ENCODE measurements around the gene MAT2A. TPM values are rescaled to one million over a fixed set of nuclear protein-coding genes. Genes with fewer than 3 reads are reported as not detected.

Gene MAT2A
- total and polyA plus RNA-seq, 2 of the 8 experiments (the other 6 are each of a cell fraction or from before 2014, with no cell fraction given): 255 to 307 TPM

GRCh38 chr2:85525567-85525966, 13.4 kb upstream of the MAT2A start:
- H2AFZ ChIP-seq (ENCODE audit: low read length): peak overlapping the region; percentile 86; the same call in 1 of the 2 replicates
- no peak overlapping the region for H3K4me3 ChIP-seq (ENCODE audit: extremely low read depth in 1 of 4, insufficient read depth in 2 of 4, low read depth in 3 of 4, low read length in 4 of 4)
- no peak overlapping the region for H2BK20ac ChIP-seq (ENCODE audit: low read length)
- FAIRE-seq: no peak
- H2BK15ac ChIP-seq (ENCODE audit: low read length): no peak overlapping the region
- no peak overlapping the region for H4K8ac ChIP-seq (ENCODE audit: extremely low read depth, insufficient read depth, low read length)
- no peak overlapping the region for H4K5ac ChIP-seq (ENCODE audit: insufficient read length, low read depth, low read length)
- no peaks in the 10 kb centered on the region for H3K23me2 ChIP-seq (ENCODE audit: low read depth, low read length)
- H3K4ac ChIP-seq (replicated peaks; ENCODE audit: insufficient read length, low read depth, low read length): no peak overlapping the region
- no peaks in the 10 kb centered on the region for H3K27me3 ChIP-seq (replicated peaks in 1 of 4; ENCODE audit: control insufficient read depth in 3 of 4, extremely low read depth in 1 of 4, insufficient read depth in 3 of 4, low read length in 3 of 4)
- H3K18ac ChIP-seq (ENCODE audit: extremely low read depth, low read length): no peak overlapping the region
- no peak for TF ChIP-seq JUN (IDR thresholded peaks at IDR 0.05; ENCODE audit: low read depth, low read length)
- no peak for TF ChIP-seq ATF2 (IDR thresholded peaks at IDR 0.05; ENCODE audit: low read length)
- DNase-seq (ENCODE audit: low read depth in 1 of 2, low spot score in 2 of 2): no peak
- 87% methylated on average over 4 of the region's 4 CpGs; no CpG with 5 or more reads in 1 of the 2 experiments for WGBS, 2 experiments (ENCODE audit: extremely low coverage in 1 of 2, insufficient coverage in 1 of 2, insufficient read length in 1 of 2, insufficient replicate concordance in 2 of 2, low coverage in 1 of 2, low lambda C conversion rate in 2 of 2, missing lambda C conversion rate in 1 of 2)
- H3K36me3 ChIP-seq (ENCODE audit: control insufficient read depth in 2 of 4, insufficient read depth in 4 of 4, low read length in 3 of 4): no peaks in the 10 kb centered on the region
- H3K79me2 ChIP-seq (ENCODE audit: control insufficient read depth in 1 of 2, insufficient read depth in 2 of 2, low read length in 2 of 2): no peaks in the 10 kb centered on the region
- no peak overlapping the region for H3K23ac ChIP-seq (ENCODE audit: insufficient read length)
- no peak overlapping the region for H3K56ac ChIP-seq (replicated peaks; ENCODE audit: insufficient read length, low read depth, low read length)
- H2BK5ac ChIP-seq (ENCODE audit: low read depth, low read length): no peak overlapping the region
- no peak overlapping the region for H2BK120ac ChIP-seq (replicated peaks; ENCODE audit: low read depth, low read length)
- no peaks in the 10 kb centered on the region for H3K9me3 ChIP-seq (ENCODE audit: insufficient read depth in 2 of 2, low read depth in 1 of 2, low read length in 1 of 2)
- peaks cover 5 to 12% (median 6%) of the 10 kb centered on the region in 4 experiments; a peak in 5 of 7 replicates for H3K4me1 ChIP-seq (replicated peaks in 1 of 4; ENCODE audit: control insufficient read depth in 3 of 4, insufficient read depth in 4 of 4, low read length in 3 of 4)
- H3K9ac ChIP-seq (replicated peaks in 1 of 4; ENCODE audit: extremely low read depth in 1 of 4, low read depth in 3 of 4, low read length in 3 of 4): no peak overlapping the region
- no peak overlapping the region for H2AK5ac ChIP-seq (ENCODE audit: low read depth, low read length)
- no peak overlapping the region for H3K4me2 ChIP-seq (ENCODE audit: insufficient read depth in 1 of 2, low read depth in 2 of 2, low read length in 2 of 2)
- POLR2A ChIA-PET (ENCODE audit: partially characterized antibody): interaction anchor here (1.2 to 19.1 kb wide), 2 partner anchors 14 to 25 kb away, joined by 3 to 347 read pairs; partner anchors contain the start of gene MAT2A
- H4K91ac ChIP-seq (replicated peaks; ENCODE audit: insufficient read length, low read length): no peak overlapping the region
- no peak overlapping the region for H3K14ac ChIP-seq (ENCODE audit: insufficient read length)
- H2BK12ac ChIP-seq (ENCODE audit: low read depth, low read length): no peak overlapping the region
- no peaks in the 10 kb centered on the region for H4K20me1 ChIP-seq (replicated peaks in 1 of 2; ENCODE audit: control insufficient read depth in 1 of 2, insufficient read depth in 2 of 2, low read length in 2 of 2)
- H3K27ac ChIP-seq (ENCODE audit: low read depth, low read length): no peak overlapping the region
- CTCF ChIA-PET (ENCODE audit: partially characterized antibody): interaction anchor here (1.0 to 5.0 kb wide), 3 partner anchors 13 to 105 kb away, joined by 3 to 22 read pairs (median 17); partner anchors contain the start of gene MAT2A
- no peaks in the 10 kb centered on the region for H3K79me1 ChIP-seq (ENCODE audit: low read depth, low read length)

Measured in H1 (cell line).